Peyer's patch (tissue), 4 donors: ENCODE results near the gene FLOT1.

ENCODE experiments used
- POLR2A ChIP-seq, 2 donors: fragments of 450-650 bp; IDR thresholded peaks; one replicate each; pipeline ENCODE4 v1.5.1; 2017; ENCODE audit warnings: antibody characterized with exemption in 2 of 2, mild to moderate bottlenecking in 2 of 2, moderate library complexity in 2 of 2
- TF ChIP-seq, protein P1 (sequence below), 6 experiments: fragments of 450-650 bp in 4 of 6; fragments of 200-600 bp in 2 of 6; sonication (generic) in 1 of 6; IDR thresholded peaks; one replicate each; pipeline ENCODE4 v1.5.1; 2017 to 2019; ENCODE audit warnings: antibody characterized with exemption in 6 of 6, mild to moderate bottlenecking in 3 of 6, moderate library complexity in 1 of 6

DNA sequence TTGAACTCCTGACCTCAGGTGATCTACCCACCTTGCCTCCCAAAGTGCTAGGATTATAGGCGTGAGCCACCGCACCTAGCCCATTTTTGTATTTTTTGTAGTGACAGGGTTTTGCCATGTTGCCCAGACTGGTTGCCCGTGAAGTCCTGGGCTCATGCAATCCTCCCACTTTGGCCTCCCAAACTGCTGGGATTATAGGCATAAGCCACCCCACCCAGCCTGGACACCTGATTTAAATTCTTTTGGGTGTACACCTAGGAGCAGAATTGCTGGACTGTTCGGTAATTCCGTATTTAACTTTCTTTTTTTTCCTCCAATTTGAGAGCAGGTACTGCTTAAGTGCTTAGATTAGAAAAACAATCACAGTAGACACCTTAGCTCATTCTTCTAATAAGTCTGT is 46.1 kb downstream of the FLOT1 start:
- TF ChIP-seq, protein P1, sequence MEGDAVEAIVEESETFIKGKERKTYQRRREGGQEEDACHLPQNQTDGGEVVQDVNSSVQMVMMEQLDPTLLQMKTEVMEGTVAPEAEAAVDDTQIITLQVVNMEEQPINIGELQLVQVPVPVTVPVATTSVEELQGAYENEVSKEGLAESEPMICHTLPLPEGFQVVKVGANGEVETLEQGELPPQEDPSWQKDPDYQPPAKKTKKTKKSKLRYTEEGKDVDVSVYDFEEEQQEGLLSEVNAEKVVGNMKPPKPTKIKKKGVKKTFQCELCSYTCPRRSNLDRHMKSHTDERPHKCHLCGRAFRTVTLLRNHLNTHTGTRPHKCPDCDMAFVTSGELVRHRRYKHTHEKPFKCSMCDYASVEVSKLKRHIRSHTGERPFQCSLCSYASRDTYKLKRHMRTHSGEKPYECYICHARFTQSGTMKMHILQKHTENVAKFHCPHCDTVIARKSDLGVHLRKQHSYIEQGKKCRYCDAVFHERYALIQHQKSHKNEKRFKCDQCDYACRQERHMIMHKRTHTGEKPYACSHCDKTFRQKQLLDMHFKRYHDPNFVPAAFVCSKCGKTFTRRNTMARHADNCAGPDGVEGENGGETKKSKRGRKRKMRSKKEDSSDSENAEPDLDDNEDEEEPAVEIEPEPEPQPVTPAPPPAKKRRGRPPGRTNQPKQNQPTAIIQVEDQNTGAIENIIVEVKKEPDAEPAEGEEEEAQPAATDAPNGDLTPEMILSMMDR (IDR thresholded peaks at IDR 0.05): no peak
- TF ChIP-seq POLR2A (IDR thresholded peaks at IDR 0.05): no peak
